ENCODE data around the gene CADPS2. TPM values are rescaled to one million over a fixed set of nuclear protein-coding genes. Genes with fewer than 3 reads are reported as not detected.
A peak's percentile ranks its signal among the peaks of the same experiment; 100 is the strongest.

CADPS2 gene
- total and polyA plus RNA-seq, 10 of the 15 experiments (the other 5 are each of a cell fraction or from before 2014, with no cell fraction given): 0.05 to 7.5 (median 0.25) TPM

GRCh38 chr7:122886357-122887081 lies at the start of gene CADPS2 (continued):
- TF ChIP-seq IRF3 (IDR thresholded peaks at IDR 0.05) (no peak), SUZ12 (IDR thresholded peaks at IDR 0.05; ENCODE audit: unreplicated experiment) (peak; percentile 96), SMAD1 (IDR thresholded peaks at IDR 0.05; ENCODE audit: low read depth, partially characterized antibody) (no peak), MYC (IDR thresholded peaks at IDR 0.05; ENCODE audit: insufficient read depth, insufficient read length, insufficient replicate concordance, low read length, severe bottlenecking) (no peak), CEBPB (IDR thresholded peaks at IDR 0.05; ENCODE audit: borderline replicate concordance in 1 of 2, low read depth in 2 of 2, low read length in 2 of 2) (no peak), HCFC1 (IDR thresholded peaks at IDR 0.05; ENCODE audit: low read length) (no peak), NR2F1 (conservative IDR thresholded peaks at IDR 0.05) (0 out of 2 replicates have a peak, but pooled peaks have one; percentile 7), TCF3 (IDR thresholded peaks at IDR 0.05; ENCODE audit: borderline replicate concordance, insufficient read depth, low read depth, low read length) (no peak), MTA3 (IDR thresholded peaks at IDR 0.05; ENCODE audit: borderline replicate concordance, low read length) (no peak), REST (IDR thresholded peaks at IDR 0.05; ENCODE audit: low read depth, low read length) (no peak), JUNB (IDR thresholded peaks at IDR 0.05) (no peak), ZBTB33 (IDR thresholded peaks at IDR 0.05) (no peak), CHD1 (IDR thresholded peaks at IDR 0.05; ENCODE audit: low read depth, low read length) (no peak), PBX3 (IDR thresholded peaks at IDR 0.05; ENCODE audit: insufficient replicate concordance, low read depth, low read length) (no peak), NBN (IDR thresholded peaks at IDR 0.05) (no peak), SRF (IDR thresholded peaks at IDR 0.05; ENCODE audit: low read depth in 2 of 2, low read length in 2 of 2) (no peak)
- TF ChIP-seq, protein P1, sequence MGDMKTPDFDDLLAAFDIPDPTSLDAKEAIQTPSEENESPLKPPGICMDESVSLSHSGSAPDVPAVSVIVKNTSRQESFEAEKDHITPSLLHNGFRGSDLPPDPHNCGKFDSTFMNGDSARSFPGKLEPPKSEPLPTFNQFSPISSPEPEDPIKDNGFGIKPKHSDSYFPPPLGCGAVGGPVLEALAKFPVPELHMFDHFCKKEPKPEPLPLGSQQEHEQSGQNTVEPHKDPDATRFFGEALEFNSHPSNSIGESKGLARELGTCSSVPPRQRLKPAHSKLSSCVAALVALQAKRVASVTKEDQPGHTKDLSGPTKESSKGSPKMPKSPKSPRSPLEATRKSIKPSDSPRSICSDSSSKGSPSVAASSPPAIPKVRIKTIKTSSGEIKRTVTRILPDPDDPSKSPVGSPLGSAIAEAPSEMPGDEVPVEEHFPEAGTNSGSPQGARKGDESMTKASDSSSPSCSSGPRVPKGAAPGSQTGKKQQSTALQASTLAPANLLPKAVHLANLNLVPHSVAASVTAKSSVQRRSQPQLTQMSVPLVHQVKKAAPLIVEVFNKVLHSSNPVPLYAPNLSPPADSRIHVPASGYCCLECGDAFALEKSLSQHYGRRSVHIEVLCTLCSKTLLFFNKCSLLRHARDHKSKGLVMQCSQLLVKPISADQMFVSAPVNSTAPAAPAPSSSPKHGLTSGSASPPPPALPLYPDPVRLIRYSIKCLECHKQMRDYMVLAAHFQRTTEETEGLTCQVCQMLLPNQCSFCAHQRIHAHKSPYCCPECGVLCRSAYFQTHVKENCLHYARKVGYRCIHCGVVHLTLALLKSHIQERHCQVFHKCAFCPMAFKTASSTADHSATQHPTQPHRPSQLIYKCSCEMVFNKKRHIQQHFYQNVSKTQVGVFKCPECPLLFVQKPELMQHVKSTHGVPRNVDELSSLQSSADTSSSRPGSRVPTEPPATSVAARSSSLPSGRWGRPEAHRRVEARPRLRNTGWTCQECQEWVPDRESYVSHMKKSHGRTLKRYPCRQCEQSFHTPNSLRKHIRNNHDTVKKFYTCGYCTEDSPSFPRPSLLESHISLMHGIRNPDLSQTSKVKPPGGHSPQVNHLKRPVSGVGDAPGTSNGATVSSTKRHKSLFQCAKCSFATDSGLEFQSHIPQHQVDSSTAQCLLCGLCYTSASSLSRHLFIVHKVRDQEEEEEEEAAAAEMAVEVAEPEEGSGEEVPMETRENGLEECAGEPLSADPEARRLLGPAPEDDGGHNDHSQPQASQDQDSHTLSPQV (IDR thresholded peaks at IDR 0.05): no peak
